HG02610 (cell line): Measurements from ENCODE around the gene ADCY1.

Source experiments
- ATAC-seq: cut with Tn5 transposase; IDR thresholded peaks from one replicate; pipeline ENCODE4 v1.9.1; 2021; ENCODE audit warnings: mild to moderate bottlenecking, moderate library complexity; ENCODE audit not compliant: unreplicated experiment

Gene ADCY1

DNA sequence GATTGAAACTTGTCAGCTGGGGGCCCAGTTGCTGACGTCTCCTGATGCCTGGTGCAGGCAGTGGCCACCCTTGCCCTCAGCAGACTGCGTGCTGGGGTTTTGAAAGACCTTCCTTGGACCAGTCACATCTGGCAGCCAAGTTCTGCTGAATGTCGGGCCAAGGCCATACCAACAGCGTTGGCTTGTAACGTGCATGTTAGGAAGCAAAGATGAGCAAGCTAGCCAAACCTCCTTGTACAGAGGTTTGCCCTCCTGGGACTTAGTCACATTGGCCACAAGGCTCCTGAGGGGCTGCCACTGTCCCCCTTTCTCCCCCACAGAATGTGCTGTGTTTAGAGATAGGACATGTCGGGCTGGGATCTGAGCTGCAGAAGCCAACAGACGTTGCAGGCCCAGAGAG is 49.0 kb downstream of the ADCY1 start:
- no peak for ATAC-seq

DNA sequence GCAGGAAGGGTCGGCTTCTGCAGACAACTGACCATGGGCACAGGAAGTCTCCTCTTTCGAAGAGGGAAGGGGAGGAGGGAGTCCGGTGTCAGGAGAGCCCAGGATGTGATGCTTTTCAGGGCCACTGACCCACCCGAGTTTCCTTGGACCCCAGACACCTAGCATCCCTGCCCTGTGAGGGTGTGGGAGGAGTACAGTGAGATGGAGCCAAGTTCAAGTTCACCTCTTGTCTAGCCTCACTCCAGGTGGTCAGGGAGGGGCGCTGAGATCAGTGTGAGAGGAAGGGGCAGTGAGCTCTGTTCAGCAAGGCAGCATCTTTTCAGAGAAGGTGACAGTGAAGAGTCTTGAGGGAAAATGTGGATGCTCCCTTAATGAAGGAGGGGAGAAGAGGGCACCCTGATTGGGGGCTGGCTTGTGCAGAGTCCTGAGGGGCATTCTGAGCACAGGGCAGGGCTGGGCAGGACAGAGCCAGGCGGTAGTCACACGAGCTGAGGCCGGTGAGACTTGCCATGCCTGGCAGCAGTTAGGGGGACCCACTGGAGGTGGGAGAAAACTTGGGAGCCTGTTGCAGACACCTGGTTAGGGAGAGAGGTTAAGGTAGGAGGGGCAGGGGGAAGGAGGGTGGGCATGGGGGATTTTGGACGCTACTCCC is 49.7 kb downstream of the ADCY1 start:
- no peak for ATAC-seq

DNA sequence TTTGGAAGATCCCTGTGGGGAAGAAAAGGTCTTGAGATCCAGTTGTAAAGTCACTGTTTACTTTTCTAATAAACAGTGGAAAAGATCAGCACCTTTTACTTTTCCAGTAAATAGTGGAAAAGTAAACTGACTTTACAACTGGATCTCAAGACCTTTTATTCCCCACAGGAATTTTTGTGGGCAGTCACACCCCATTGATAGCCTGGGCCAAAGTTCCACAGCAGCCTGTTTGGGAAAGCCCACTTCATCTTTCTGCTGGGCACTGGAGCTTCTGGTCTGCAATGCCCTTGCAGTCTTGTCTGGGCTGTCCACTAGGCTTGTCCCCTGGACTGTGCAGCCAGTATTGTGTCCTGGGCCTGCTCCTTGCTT is 50.2 kb downstream of the ADCY1 start:
- ATAC-seq = no peak

DNA sequence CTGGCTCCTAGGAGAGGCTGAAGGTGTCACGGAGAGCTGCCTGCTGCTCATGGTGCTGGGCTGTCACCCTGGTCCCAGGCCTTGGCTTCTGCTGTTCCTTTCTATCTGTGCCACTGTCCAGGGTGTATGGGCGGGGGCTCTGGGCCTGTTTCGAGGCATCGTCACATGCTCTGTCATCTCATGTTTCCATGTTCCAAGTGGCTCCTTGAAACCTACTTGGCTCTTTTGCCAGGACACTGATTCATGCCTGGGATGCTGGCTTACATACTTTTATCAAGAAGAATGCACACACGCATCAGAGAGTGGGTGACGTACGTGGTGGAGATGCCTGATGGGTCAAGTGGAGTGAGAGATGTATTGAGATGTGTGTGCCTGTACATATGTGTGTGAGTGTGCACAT is 50.9 kb downstream of the ADCY1 start:
- ATAC-seq = no peak

DNA sequence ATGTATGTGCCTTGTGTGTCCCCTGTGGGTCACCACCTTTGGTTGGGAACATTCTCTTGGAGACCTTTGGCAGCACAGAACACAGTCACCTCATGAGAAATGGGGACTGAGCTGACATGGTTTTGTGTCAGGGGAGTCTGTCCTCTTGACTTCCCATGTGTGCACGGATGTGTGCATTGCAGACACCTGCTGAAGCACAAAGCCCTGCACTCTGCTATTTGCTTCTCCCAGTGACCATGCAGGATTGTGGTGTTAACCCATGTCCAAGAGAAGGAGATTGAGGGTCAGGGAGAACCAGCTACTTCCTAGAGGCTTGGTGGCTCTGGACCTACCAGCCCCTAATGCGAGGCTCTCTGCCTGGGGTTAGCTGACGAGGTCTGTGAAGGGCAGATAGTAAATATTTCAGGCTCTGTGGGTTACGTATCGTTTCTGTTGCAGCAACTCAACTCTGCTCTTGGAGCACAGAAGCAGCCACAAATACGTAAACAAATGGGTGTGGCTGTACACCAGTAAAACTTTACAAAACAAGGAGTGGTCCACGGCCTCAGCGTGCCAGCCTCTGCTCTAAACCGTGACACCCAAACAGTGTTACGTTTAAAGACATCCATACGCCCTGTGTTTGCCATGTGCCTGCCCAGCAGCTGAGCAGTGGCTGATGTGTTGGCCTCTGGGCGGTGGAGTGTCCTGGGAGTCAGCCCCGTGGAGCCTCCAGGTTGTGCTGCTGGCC is 51.7 kb downstream of the ADCY1 start:
- ATAC-seq = no peak

DNA sequence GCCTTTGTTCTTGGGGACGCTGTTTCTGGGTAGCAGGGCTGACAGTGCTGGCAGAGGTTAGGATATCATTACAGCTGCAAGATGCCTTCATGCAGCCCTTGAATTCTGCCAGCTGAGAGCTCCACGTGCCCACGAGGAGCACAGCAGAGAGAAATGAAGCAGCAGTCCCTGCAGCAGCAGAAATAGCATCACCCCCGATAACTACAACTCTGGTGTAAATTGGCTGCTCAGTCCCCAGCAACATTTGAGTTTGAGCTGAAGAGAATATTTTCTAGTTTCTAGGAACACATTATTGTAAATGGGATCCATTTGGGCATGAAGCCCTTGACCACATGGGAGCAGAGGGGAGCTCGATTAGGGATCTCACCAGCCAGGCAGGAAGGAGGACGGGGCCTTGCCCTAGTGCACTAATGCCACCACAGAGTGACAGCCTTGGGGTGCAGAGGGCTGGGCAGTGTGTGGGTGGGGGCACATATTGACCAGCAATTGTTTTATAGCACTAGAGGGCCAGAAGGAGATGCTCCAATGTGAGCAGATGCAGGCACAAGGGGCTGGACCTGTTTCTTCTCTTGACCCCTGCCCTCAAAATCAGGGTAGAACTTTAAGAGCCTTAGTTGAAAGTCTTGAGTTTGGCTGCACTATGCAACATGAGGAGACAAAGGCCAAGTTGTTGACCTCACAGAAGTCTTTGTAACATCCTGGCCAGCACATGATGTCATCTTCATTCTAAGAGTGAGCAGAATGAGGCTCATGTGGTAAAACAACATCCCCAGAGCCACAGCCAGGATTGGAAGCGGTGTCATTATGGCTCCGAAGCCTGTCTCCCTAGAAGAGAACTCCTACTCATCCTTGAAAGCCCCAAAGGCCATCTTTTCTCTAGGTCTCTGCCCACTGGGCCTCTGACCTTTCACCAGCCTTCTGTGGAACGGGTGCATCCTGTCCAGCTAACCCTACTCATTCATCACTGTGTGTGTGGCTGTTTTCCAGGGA is 52.6 kb downstream of the ADCY1 start:
- ATAC-seq = no peak

DNA sequence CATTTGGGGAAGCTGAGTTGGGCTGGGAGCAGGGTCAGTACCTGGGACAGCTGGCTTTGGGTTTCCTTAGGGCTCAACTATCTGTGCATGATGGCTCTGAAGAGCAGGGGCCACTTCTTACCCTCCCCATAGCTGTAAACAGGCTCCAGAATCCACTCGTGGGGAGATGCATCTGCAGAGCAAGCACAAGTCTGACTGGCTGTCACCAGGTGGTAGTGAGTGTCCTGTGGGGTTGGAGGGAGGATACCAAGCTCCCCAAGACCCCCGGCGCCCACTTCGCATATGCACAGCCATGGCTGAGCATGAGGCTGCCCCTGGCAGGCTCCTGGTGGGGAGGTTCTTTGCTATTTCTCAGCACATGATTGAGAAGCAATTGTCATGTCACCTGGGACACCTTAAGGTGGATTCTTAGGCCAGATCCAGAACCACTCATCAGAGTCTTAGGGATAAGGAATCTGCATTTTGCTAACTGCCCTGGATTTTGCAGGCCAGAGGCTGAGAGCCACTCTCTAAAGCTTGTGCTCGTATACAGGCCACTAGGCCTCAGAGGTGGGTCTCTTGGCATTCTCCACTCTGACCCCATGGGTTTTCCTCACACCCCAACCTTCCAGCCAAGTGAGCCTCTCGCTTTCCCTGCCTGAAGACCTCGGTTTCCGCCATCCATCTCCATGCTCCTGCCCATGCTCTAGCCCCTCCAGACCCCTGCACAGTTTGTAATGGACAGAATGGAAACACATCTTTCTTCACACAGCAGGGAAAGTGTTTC is 53.7 kb downstream of the ADCY1 start:
- no peak for ATAC-seq

DNA sequence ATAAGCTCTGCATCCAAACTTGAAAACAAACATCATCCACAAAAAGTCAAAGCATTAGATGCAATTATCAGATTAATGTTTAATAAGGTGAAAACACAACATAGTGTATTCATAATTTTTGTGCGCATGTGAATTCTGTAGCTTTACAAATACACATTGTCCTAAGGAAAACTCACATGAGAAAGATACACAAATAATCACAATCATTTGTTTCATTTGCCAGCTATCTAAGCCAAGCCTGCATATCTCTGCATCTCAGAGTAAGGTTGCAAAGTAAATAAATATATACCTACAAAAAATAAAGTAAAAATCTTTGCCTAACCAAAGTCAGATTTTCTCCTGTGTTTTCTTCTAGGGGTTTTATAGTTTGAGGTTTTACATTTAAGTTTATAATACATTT is 57.4 kb downstream of the ADCY1 start:
- ATAC-seq = no peak

DNA sequence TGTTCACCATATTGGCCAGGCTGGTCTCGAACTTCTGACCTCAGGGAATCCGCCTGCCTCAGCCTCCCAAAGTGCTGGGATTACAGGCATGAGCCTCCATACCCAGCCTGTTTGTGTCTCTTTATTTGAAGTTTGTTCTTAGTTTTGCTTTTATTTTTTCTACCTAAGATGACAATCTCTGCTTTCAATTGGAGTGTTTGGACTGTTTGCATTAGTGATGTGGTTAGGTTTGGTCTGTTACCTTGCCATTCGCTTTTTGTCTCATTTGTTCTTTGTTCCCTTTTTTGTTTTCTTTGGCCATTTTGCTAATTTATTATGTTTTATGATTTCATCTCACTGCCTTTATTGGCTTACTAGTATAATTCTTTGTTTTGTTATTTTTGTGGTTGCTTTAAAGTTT is 62.6 kb downstream of the ADCY1 start:
- ATAC-seq = no peak

DNA sequence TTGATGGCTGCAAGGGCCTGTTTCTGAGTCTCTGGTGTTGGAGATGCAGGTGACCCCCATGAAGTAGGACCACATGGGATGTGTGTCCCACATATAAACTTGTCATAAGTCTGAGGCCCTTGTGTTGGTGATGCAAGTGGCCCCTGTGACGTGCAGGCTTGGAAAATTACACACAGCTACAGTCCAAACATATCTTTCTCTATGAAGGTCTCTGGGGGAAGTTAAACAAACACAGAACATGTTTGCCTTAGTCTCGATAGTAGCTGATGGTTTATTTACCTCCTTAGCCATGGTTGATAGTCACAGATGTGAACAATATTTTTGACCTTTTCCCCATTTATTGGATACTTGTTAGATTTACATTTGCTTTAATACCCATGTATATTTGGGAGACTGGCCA is 64.7 kb downstream of the ADCY1 start:
- ATAC-seq = no peak

DNA sequence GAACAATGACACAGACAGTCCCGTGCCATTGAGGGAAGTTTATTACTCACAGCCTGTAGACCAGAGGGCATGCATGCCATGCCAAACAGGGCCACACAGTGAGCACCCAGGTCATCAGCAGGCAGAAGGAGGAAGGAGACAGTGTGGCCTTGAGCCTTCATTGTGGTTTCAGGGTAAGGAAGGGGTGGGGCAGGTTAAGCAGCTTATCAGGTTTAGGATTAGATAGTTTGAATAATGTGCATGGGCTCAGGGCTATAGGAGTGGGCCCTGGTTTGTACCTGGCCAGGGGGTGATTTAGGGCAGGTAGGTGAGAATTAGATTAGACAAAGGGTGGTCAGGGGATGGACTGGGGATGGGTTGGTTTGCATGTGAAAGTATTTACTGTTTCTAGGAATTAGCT is 67.9 kb downstream of the ADCY1 start:
- no peak for ATAC-seq

DNA sequence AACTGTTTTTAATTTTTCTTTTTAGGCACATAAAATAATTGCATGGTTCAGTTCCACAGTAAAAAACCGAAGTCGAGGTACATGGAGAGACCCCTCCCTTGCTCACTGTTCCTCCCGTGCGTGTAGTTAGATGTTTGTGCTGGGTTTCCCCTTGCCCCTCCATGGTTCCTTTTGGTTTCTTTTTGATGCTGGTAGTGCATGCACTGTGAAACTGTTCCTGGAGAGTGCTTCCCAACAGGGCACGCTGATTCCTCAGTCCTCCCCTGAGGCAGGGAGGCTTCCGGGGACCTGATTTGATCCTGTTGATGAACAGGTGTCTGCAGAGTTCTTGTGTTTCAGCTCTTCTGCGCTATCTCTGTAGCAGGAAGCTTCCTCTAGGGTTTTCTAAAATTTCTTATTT is 69.5 kb downstream of the ADCY1 start:
- ATAC-seq = peak; percentile 50

DNA sequence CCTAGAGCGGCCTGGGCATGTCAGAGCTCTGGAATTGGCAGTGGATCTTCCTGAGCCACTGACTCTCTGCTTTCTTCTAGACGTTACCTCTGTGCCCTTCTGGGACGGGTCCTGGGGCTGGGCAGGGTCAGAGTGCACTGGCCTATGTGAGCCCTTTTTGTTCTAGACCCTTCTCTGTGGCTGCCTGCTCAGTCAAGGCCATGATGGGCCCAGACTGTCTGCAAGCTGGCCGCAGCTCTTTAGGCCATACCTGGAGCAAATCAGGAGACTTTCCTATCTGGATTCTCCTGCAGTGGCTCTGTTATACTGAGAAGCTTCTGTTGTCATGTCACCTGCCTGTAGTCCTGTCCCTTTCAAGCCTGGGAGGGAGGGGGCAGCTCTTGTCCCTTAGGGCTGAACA is 70.1 kb downstream of the ADCY1 start:
- no peak for ATAC-seq

DNA sequence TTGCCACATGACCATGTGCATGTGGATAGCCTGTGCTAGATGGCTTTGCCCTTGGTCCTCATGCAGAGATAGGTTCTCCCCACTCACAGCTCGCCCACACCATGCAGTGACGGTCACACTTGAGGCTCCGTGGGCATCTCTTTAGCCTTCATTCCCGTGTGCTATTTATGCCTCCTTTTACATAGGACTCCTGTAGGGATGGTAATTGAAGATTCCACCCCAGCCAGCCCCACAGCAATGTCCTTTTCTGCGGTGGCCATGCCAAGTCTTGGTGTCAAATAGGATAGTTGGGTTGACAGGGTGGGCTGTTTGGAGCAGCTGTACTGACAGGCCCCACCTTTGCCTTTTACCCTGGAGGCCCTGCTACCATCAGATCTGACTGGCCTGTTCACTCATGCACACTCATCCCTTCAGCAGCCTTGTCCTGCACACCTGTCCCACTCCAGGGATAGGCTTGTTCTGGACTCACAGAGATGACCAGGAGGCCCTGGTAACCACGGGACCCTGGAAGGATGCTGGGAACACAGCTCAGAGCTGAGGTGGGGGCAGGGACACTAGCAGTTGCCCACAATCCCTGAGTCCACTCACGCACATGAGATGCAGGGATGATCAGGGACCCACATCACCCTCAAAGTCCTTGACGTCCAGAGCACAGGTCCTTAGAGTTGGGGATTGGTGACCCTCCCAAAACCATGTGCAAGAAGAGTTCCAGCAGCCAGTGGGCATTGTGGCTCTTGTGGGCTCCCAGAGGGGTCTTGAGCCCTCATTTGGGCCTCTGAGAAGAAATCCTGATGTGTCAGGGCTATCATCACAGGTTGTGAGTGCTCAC is 71.2 kb downstream of the ADCY1 start:
- no peak for ATAC-seq

DNA sequence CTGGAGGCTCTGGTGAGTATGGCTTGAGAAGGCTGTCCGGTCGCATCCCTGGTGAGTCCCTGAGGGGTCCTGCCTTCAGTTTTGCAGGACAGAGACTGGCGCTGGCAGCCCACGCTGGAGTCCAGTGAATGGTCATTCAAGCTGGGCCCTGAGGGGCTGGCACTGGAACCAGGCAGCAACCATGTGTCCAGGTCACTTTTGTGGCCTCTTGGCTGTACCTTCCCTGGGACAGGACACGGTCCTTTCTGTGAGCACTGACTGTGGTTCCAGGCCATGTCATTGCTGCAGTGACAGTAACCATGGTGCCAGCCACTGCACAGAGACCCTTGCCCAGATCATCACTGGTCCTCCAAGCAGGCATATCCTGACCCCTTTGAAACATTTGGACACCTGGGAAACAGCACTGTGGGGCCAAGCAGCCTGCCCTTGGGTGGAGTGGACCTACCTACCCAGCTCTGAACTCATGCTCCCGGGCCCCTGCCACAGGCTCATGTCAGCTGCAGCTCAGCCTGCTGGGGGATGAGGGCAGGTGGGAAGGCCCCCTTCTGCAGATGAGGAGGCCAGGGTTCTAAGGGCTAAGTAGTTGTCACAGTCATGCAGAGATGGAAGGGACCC is 72.1 kb downstream of the ADCY1 start:
- no peak for ATAC-seq

DNA sequence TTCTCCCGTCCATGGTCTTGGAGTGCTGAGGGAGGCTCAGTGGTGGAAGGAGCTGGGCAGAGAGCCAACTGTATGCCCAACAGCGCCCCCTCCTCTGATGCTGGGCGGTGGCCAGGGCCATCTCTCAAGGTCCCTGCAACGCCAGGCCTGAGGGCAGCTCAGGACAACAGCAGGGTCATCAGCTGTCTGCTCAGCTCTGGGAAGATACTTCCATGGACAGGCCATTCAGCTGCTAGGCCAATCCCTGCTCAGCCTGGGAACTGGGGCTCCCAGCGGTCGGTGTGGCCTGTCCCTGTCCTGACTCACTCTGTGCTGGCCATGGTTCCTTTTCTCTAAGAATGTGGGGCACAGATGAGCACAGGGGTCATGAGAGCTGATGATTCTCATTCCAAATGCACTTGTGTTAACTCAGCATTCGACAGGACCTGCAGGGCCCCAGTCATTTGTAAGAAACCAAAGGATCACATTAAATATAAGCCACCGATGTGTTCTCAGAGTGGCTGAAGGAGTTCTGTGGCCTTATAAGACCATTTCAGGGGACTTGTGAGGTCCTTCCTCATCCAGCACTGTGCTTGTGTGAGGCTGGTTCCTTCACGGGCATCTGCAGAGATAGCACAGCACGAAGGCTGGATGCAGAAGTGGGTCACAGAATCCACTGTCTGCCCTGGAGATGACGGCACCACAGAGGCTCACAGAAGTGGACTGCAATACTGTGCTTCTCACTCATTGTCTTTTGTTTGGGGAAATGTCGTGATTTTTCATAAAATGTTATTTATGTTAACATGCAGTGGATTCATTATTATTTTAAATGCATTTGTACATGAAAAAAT is 73.0 kb downstream of the ADCY1 start:
- ATAC-seq = no peak

DNA sequence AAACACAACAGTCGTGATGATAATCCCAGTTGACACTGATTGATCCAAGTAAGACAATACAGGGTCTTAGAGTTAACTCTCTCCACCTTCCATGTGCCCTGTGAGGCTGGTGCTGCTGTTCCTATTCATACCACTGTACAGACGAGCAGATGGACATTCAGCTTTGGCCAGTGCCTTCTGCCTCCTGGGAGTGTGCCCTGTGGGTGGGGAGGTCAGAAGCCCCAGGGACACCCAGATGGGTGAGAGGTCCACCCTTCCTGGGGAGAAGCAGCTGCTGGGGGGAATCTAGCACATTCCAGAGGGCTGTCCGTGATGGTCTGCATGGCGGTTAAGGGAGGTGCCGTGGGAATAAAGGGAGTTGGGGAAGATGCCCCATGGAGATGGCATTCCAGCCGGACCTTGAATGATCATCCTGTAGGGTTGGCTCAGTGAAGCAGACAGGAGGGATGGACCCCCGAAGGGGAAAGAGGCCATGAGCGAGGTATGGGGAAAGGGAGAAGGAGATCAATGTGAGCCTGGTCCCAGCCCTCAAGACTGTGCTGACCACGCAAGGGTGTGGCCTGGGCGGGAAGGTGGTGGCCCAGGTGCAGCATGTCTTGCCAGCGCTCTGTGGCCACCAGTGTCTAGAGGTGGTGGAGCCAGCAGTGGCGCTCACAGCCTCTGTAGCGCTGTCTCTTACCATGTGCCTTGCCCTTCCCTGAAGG is 74.0 kb downstream of the ADCY1 start:
- ATAC-seq = no peak

DNA sequence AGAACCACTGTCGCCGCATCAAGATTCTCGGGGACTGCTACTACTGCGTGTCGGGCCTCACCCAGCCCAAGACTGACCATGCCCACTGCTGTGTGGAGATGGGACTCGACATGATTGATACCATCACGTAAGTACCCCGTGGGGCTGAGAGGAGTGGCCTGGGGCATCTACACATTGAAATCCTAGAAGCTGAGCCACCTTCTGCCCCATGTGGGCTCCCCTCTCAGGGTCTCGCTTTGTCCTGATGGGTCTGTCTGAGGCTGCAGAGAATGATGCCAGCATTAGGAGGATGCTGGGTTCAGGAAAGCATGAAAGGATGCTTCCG is 74.5 kb downstream of the ADCY1 start:
- no peak for ATAC-seq
